GM10266 (cell line): ENCODE results near the gene EN2.

Source experiments
- DNase-seq: peaks from one replicate; pipeline ENCODE4 v3.0.0; 2012; ENCODE audit errors: extremely low spot score
- CTCF ChIP-seq: IDR thresholded peaks from 2 replicates; pipeline ENCODE4 v1.5.1; 2012; ENCODE audit warnings: mild to moderate bottlenecking, low read depth; ENCODE audit not compliant: control insufficient read depth, insufficient read depth; ENCODE audit errors: missing control alignments

Gene EN2

GRCh38 chr7:155458111-155458877 is at the start of gene EN2:
EN2 (plus strand) TSS chr7:155458129; CDS start chr7:155458378, 249 bp downstream.
- TF ChIP-seq CTCF, result no peak
- peak; percentile 52 for DNase-seq

GRCh38 chr7:155408651-155409586 is 49.0 kb upstream of the EN2 start:
- TF ChIP-seq CTCF, result no peak
- no peak for DNase-seq

- no peak for TF ChIP-seq CTCF
- DNase-seq, result no peak
Measured at GRCh38 chr7:155409980-155410379, 47.9 kb upstream of the EN2 start.

GRCh38 chr7:155410431-155410830 is 47.5 kb upstream of the EN2 start:
- no peak for DNase-seq
- no peak for TF ChIP-seq CTCF

- no peak for DNase-seq
- TF ChIP-seq CTCF, result no peak
Measured at GRCh38 chr7:155411718-155412415, 46.1 kb upstream of the EN2 start.

- peak; percentile 86 for DNase-seq
- TF ChIP-seq CTCF, result peak; percentile 75
Measured at GRCh38 chr7:155412416-155413253, 45.3 kb upstream of the EN2 start.
